Measurements from ENCODE around the gene SUGCT.
"Not testable (repeated sequence)": the region's sequence is repeated elsewhere in the genome, so short reads cannot be mapped to it uniquely, and the experiment has no call there.

The SUGCT gene

DNA sequence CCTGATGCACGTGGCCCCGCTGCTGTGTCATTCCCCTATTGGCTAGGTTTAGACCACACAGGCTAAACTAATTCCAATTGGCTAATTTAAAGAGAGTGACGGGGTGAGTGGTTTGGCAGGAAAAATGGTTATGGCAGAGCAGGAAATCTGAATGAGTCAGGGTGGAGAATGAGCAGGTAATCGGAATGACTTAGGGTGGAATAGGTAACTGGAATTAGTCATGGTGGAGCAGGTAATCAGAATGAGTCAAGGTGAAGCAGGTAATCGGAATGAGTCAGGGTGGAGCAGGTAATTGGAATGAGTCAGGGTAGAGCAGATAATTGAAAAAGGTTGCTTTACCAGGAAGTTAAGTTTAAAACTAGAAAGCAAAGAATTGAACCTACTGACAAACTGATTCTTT is 7.1 kb downstream of the SUGCT start:
- not testable (repeated sequence) for DNase-seq

DNA sequence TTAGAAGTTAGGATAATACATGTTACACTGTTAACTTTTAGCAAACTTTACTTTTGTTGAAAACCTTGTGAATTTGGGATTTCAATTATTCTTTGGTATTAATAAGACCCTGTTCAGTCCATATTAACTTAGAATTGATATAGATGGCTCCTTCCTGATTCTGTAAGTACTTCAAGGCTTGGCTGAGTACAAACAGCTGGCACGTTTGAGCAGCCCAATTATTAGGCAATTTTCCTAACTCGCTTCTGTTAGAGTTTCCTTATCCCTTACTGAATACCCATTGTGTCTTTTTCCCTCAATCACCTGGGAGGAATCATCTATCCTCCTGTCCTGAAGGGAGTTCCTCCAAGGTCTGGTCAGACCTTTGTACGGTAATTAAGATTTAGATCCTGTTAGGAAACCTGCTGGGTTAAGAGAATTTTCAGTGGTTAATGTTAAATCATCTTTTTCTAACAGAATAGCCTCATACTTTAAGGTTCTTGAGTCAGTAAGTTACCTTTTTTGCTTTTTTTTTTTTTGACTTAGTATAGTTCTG is 10.9 kb downstream of the SUGCT start:
- not testable (repeated sequence) for DNase-seq

DNA sequence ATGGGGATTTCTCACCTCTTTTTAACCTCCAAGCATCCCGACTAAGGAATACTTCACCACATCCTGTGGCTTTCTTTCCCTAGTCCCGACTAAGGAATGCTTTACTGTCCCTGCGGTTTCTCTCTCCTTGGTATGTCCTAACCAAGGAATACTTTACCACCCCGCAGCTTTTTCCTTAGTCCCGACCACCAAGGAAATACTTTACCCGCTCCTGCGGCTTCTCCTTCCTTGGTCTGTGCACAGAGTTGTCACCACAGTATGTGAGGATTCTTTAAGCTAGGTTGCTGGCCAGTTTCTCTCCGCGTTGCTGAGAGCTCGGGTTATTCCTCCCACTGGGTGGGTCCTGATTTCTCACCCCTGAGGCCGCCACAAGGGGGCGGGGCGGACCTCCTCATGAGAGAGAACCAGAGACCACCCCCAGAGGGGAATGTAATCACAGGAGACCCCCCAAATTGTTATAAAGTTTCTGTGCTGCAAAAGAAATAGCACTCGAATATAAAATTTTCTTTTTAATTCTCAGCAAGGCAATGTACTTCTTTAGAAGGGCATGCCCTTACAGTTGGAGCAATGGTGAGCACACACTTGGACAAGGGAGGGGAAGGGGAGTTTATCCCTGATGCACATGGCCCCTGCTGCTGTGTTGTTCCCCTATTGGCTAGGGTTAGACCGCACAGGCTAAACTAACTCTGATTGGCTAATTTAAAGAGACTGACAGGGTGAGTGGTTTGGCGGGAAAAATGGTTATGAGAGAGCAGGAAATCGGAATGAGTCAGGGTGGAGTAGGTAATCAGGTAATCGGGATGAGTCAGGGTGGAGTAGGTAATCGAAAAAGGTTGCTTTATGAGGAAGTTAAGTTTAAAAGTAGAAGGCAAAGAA is 12.8 kb downstream of the SUGCT start:
- no peak for DNase-seq

DNA sequence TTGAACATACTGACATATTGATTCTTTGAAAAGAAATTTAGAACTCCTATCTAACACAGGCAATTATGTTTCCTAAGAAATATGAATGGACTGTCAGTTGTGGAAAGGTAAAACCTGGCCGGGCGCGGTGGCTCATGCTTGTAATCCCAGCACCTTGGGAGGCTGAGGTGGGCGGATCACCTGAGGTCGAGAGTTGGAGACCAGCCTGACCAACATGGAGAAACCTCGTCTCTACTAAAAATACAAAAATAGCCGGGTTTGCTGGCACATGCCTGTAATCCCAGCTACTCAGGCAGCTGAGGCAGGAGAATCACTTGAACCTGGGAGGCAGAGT is 13.4 kb downstream of the SUGCT start:
- not testable (repeated sequence) for DNase-seq

DNA sequence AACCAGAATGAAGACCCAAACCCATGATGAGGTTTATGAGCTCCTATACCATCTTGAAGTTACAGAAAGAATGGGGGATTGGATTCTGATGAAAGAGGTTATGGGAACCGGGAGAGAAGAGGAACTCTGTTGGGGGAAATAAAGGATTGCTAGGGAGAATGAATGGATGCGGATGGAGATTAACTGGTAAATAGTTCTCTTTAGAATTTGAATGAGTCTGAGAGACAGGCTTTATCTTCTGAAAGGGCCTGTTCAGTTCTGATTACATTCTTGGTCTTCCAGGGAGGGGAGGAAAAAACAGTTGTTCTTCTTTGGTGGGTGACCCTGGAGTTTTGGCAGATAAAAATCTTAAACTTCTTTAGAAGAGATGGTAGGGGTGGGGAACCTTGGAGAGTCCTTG is 13.9 kb downstream of the SUGCT start:
- DNase-seq = no peak

DNA sequence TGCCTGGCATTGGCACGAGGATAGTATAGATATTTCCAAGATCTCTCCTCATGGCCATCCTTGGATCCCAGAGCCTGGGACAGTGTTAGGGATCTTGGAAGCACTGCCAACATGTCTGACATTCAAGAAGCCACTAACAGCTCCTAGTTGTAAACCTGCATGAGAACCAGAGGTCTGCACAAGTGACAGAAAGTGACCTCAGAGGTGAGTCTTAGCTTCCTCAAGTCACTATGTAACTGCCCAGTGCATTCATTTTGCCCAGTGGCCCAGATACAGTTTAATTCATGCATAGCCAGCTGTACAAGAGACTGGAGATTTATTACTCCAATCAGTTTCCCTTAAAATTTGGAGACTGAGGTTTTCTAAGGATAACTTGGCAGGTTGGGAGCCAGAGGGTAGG is 16.7 kb downstream of the SUGCT start:
- DNase-seq = no peak

DNA sequence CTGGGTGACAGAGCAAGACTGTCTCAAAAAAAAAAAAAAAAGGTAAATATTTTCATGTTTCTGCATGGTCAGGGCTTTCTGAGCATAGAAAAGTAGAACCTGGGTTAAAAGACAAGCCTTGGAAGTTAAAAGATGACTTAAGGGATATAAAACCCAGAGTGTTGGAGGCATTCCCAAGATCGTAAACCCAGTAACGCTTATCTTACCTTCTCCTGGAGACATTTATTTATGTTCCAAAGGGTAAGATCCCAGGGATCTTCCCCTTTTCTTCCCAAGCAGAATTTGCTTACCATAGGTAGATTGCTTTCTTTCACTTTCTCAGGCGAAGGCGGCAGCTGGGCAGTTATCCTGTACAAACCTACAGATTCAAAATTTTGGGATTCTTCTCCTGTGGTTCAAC is 22.2 kb downstream of the SUGCT start:
- no peak for DNase-seq

DNA sequence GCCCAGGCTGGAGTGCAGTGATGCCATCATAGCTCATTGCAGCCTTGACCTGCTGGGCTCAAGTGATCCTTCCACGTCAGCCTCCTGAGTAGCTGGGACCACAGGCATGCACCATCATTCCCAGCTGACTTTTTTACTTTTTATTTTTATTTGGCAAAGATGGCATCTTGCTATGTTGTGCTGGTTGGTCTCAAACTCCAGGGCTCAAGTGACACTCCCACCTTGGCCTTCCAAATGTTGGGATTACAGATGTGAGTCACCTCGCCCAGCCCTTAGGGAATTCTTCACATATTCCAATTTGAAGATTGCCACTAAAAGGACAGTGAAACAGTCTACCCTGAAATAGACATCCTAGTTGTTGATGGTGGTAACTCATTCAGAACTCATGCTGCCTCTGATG is 27.7 kb downstream of the SUGCT start:
- no peak for DNase-seq

DNA sequence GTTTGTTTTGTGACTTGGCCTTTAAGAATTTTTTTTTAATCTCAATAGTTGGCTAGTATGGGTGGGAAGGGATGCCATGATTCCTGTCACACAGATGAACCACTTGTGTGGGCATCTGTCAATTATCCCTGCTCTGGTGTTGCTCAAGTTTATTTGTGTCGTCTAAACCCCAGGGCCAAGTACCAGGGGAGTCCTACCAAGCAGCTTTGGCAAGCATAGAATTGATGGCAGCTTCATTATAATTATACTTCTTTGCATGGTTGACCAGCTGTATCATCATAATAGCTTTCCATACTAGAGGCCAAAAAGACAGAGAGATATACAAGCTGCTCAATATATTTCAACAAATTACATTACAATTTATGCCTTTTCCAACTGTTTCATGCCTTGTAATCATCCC is 30.4 kb downstream of the SUGCT start:
- DNase-seq = no peak

DNA sequence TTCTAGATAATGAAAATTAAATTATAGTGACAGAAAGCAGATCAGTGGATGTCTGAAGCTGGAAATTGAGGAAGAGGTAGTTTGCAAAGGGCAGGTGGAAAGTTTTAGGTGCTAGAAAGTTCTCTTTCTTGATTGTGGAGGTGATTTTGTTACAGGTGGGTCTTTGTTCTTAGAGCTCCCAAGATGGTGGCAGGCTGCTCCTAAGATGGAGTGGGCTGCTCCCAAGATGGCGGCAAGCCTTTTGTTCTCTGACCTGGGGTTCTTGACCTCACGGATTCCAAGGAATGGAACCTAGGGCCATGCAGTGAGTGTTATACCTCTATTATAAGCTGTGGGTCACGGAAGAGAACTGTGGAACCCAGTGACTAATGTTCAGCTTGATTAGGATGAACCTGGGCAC is 32.5 kb downstream of the SUGCT start:
- DNase-seq = no peak

DNA sequence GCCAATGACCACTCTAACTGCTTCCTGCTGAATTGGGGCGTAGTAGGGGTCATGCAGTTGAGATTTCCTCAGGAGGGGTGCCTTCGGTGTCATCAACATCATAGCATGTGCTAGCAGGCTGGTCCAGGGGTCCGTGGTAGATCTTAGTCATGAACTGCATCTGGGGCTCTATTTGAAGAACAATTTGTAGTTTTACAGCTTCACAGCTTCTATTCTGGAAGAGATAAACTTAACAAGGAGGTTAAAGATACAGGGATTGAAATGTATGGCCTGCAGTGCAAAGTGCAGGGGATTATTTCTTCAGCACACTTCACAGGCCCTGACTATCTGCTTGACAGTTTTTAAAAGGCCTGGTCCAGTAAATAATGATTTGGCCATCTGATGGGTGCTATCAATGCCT is 33.5 kb downstream of the SUGCT start:
- DNase-seq = not testable (repeated sequence)

DNA sequence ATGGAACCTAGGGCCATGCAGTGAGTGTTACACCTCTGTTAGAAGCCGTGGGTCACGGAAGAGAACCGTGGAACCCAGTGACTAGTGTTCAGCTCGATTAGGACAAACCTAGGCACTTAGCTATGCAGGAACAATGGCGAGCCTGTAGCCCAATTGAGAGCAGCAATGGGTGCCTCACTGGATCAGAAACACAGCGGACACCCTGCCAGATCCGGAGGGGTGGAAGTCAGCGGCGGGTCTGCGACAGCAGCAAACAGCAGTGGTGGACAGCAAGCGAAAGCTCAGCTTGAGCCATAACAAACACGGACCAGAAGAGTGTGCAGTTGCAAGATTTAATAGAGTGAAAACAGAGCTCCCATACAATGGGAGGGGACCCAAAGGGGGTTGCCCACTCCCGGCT is 38.3 kb downstream of the SUGCT start:
- DNase-seq = not testable (repeated sequence)

DNA sequence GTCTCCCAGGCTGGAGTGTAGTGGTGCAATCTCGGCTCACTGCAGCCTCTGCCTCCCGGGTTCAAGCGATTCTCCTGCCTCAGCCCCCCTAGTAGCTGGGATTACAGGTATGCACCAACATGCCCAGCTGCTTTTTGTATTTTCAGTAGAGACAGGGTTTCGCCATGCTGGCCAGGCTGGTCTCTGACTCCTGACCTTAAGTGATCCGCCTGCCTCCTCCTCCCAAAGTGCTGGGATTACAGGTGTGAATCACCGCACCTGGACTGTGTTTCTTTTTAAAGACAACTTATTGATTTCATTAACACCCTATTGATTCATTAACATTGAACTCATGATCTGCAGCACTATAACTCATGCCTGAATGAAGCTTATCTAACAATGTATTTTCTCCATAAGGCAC is 40.5 kb downstream of the SUGCT start:
- not testable (repeated sequence) for DNase-seq

DNA sequence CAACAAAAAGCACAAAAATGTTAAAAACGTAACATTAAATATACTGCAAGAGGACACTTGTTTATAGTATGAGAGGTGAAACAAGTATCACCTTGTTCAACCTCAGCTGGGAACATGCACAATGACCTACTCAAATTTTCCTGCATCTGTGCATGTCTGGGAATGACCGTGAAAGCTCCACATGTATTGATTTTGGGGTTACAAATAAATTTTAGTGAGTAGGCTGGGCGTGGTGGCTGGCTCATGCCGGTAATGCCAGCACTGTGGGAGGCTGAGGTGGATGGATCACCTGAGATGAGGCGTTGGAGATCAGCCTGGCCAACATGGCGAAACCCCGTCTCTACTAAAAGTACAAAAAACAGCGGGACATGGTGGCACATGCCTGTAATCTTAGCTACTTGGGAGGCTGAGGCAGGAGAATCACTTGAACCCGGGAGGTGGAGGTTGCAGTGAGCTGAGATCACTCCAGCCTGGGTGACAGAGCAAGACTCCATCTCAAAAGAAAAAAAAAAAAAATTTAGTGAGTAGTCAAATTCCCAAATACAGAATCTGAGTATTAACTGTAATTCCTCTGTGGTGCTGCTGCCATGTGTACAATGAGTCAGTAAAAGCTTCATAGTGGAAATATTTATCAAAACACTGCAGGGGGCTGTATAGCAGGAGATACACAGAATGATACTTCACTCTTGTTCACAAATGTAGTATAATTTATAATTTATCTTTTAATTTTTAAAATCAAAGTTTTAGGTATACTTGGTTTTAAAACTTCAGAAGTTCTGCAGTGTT is 41.1 kb downstream of the SUGCT start:
- DNase-seq = no peak

DNA sequence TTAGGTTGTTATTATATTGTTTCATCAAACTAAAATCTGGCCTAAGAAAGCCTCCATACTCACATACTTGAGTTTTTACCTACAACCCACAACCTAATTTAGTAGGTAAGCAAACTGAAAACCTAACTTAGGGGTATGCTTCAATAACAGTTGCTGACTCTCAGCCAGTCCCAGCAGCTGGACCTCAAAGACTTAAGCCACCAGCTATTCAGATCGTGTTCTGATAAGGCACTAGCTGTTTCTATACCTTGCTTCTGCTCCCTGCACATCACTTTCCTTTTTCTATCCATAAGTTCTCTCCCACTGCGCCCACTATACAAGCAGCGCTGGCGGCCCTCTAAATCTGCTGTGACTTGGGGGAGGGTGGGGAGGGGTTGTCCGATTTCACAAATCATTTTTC is 42.3 kb downstream of the SUGCT start:
- no peak for DNase-seq

DNA sequence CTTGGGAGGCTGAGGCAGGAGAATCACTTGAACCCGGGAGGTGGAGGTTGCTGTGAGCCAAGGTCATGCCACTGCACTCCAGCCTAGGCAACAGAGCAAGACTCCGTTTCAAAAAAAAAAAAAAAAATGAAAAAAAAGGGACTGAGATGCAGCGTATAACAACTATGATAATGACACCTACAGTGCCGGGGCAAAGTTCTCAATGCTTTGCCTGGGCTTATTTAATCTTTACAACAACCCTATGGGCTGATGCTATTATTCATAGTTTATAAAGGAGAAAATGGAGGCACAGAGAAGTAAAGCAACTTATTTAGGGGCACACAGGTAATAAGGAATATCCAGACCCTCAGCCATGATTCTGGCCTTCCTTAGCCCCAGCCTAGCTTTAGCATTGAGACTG is 47.6 kb downstream of the SUGCT start:
- DNase-seq = no peak

DNA sequence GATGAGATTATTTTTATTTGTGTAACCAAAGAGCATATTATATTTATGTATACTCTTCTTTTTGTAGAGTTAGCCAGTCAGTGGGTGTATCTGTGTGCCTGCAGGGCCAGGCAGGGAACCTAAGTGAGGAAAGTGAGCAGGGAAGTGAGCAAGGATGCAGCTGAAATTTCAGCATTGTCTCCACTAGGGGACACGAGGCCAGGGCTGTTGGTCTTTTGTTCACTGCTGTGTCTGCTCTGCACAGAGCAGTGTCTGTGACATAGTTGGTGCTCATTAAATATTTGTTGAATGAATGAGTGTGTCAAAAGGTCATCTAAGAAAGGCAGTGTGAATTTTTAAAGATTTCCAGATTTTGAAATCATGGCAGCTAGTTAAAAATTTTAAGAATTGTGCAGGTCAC is 51.8 kb downstream of the SUGCT start:
- DNase-seq = no peak

DNA sequence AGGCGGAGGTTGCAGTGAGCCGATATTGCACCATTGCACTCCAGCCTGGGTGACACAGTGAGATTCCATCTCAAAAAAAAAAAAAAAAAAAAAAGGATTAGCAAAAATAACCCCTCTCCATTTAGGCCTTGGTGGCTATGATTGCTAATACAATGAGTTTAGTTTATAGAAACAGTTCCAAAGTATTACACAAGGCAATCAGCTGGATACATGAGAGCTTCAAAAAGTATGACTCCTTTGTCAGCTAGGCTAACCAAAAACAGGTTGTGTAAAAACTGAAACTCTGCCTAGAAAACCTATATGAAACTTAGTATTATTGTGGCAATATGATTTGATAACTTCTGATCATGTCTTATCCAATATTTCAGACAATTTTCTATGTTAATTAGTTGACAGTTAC is 57.2 kb downstream of the SUGCT start:
- DNase-seq = no peak

DNA sequence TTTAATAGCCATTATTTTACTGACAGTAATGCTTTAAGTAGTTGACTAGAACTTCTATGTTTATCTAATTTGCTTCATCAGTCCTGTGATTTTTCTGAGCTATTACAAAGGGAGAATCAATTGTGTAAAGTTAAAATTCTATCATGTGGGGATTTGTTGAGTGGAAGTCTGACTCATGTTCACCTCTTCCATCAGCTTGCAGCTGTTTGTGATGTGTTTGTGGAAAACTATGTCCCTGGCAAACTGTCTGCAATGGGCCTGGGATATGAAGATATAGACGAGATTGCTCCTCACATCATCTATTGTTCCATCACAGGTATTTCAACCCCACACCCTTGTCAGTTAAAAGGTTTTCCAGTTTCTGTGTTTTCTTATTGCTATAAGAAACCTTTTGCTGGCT is 59.9 kb downstream of the SUGCT start:
- DNase-seq = no peak

DNA sequence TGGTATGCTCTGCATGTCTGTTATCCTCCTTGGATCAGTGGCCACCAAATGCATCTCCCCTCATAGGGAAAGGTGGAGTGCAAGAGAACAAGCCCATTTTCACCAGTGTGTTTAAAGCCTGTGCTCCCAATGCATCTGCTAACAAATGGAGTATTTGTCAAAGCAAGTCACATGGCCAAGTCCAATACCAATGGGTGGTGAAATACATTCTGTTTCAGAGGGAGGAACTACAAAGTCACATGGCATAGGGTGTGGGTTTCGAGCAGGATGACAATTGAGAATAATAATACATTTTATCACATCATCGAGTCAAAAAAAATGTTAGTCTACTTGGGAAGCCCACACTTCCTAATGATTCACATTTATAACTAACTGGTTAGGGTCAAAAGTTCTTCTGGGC is 62.7 kb downstream of the SUGCT start:
- DNase-seq = no peak

DNA sequence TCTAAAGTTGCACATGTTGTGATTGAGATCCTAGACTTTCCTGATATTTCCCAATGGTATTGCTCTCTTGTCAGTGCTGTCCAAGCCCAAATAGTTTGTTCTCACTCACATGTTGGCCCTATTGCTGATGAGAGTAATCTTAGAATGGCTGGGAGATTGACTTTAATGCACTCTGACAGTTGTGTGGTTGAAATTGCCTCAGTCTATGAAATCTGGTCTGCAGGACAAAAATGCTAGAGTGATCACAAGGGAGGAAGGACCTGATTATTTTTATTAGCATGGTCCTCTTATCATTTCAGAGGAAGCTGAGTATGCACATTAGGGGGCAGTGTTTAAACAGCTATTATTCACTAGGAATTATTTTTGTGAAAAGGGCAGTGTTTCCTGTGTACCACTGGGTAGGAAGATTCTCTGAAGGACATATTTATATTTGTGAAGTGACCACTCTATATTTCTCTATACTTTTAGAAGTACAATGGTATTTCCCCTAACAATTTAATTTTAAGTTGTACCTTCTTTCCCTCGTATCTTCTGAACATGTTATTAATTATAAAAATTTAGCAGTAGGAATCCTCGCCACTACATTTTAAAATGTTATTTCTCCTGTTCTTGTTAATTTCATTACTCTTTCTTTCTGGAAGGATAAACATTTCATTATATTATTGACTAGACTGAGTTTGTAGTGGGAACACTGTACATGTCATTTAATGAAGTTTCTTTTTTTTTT is 64.4 kb downstream of the SUGCT start:
- DNase-seq = no peak

DNA sequence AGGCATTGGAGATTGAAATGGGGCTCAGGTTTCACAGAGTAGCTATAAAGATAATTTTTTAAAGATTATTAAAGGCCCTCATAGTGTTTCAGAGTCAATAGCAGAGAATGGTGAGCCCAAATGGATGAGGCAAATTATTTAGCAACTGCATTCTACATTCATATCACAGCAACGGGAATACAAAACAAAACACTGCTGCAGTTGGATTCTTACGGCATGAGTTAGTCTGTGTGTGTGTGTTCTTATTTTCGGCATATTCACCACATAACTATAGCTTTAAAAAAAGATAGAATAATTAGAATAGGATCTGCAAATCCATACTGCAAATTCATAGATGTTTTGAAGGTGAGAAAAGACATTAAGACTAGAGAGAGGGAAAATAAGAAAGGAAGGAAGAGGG is 66.0 kb downstream of the SUGCT start:
- no peak for DNase-seq

DNA sequence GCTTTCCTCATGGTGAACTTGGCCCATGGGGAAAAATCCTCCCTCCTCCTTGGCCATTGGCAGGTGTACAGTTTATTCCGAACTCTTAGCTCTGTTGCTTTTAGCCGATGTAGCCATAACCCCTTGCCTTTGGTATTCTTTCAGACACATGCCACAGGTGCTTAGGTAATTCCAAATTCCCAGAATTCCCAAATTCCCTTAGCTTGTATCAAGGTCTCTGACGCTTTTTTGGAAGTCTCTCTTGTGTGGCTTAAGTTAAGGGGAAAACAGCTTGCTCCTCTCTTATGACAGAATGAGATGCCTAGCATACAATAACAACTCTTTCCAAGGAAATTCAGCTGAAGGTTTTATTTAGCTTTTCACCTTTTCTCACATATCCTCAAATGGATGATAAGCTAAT is 68.0 kb downstream of the SUGCT start:
- no peak for DNase-seq

DNA sequence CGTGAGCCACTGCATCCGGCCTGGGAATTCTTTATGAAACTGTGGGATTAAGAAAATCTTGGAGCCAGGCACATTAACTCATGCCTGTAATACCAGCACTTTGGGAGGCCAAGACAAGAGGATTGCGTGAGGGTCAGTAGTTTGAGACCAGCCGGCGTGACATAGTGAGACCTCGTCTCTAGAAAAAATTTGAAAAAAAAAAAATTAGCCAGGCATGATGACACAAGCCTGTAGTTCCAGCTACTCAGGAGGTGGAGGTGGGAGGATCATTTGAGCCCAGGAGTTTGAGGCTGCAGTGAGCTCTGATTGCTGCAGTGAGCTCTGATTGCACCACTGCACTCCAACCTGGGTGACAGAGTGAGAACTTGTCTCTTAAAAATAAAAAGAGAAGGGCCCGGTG is 69.8 kb downstream of the SUGCT start:
- DNase-seq = no peak
